GM18520 (cell line): ENCODE results near the gene PACSIN2.
"Not testable (repeated sequence)": the region's sequence is repeated elsewhere in the genome, so short reads cannot be mapped to it uniquely, and the experiment has no call there.

Experiments
- ATAC-seq: cut with Tn5 transposase; IDR thresholded peaks from one replicate; pipeline ENCODE4 v1.9.1; 2021; ENCODE audit not compliant: unreplicated experiment

PACSIN2 gene

DNA sequence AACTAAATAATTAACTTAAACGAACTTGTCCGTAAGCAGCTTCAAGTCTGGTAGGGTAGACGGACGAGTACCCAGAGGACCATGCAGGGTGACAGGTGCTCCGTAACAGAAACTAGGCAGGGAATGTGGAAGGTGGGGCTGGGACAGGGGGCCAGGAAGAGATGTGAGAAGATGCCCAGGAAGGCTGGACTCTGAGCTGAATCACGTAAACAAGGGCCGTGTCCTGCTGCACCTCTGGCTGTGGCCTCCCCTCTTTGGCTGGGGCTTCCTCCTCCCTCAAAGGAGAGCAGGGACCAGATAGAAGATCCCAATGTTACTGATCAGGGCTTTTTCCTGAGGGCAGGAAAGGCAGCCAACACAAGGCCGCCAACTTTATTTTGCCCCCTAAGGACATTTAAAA, 47.9 kb downstream of the PACSIN2 start:
- ATAC-seq: no peak

- no peak for ATAC-seq
Observed at GRCh38 chr22:42966497-42966896, 48.5 kb downstream of the PACSIN2 start.

DNA sequence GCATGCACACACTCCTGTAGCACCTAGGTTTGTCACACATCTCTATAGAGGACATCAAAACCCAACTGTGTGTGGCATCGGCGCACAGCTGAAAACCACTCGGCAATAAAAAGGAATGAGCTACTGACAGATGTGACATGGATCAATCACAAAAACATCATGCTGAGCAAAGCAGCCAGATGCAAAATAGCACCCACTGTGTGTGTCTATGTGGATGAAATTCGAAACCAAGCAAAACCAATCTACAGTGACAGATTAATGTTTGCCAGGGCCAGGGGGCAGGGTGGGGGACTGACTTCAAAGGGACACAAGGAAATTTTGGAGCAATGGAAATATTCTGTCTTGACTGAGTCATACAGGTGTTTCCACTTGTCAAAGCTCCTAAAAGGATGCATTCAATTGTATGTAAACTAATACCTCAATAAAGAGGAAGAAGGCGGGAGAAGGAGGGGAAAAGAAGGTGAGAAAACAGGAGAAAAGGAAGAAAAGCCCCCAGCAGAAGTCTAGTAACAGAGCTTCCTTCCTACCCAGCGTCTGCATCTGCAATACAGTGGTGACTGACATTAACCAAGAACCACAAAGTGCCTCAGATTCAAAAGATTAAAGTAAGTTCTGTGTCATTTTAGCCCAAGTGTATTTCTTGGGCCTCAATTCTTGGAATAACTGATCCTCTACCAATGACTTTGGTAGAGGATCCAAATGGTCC, 49.8 kb downstream of the PACSIN2 start:
- no peak for ATAC-seq

DNA sequence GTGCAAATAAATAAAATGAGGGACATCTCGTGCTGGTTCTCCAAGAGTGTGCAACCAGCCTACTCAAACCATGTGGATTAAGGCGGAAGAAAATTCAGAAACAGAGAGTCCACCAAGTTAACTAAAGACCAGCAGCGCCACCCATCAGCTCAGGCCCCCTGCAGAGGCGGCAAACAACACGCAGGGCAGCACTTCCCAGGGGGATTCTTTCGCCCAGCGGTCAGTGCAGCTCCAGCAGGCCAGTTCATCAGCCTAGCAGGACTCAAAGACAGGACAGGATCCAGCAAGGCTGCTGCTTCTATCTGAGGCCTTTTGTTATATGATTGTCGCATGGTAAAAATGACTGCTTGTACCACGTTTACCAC, 51.7 kb downstream of the PACSIN2 start:
- no peak for ATAC-seq

DNA sequence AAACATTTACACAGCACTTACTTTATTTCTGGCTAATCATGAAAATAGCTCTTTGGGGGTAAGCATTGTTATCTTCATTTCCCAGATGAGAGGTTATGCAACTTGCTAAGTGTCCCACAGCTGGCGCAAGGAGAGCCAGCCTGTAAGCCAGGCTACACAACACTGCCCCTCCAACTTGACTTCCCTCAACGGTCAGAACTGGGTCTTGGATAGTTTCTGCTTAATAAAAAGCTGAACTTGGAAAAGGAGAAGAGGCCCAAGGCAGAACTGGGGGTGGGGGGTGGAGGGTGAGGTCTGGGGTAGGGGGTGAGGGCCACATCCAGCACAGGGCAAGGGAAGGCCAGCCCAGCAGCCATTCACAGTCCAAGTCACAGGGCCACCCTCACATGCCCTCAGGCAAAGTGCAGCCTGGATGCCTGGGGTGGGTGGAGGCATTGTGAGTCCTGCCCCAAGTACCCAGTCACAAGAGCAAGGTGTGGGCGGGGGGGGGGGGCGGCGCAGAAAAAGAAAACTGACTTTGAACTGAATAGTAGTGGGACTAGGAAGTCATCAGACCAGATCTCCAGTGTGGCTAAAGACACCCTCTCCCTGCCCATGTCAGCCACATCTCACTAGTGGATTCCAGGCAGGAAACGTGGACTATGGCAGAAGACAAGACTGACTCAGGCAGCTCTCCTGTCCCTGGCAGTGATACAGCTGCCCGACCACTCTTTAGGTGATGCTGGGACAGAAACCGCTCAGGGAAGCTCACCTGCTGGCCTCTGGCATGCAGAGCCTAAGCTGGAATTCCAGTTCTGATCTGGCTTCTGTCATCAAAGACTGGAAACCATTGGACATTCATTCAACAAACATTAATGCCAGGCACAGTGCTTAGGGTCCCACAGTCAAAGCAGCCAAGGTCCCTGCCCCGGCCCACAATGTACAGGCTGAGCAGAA, 52.4 kb downstream of the PACSIN2 start:
- ATAC-seq: no peak

DNA sequence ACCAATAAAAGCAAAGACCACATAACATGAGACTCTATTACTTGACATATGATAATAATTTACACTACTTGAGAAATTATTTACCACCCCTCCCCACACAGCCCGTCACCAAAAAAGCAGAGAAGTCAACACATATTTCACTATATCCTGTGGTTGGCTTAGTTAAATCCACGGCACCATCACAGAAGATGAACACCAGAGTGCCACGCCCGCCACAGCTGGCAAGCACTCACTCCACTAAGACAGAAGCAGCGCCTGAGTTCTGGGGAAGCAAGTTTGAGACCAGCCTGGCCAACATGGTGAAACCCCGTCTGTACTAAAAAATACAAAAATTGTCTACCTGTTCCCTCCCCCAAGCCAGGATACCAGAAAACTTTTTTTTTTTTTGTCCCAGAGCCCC, 53.1 kb downstream of the PACSIN2 start:
- no peak for ATAC-seq

DNA sequence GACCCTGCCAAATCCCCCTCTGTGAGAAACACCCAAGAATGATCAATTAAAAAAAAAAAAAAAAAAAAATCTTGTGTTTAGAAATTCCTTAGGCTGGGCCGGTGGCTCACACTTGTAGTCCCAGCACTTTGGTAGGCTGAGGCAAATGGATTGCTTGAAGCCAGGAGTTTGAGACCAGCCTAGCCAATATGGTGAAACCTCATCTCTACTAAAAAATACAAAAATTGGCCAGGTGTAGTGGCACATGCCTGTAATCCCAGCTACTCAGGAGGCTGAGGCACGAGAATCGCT, 53.6 kb downstream of the PACSIN2 start:
- not testable (repeated sequence) for ATAC-seq

DNA sequence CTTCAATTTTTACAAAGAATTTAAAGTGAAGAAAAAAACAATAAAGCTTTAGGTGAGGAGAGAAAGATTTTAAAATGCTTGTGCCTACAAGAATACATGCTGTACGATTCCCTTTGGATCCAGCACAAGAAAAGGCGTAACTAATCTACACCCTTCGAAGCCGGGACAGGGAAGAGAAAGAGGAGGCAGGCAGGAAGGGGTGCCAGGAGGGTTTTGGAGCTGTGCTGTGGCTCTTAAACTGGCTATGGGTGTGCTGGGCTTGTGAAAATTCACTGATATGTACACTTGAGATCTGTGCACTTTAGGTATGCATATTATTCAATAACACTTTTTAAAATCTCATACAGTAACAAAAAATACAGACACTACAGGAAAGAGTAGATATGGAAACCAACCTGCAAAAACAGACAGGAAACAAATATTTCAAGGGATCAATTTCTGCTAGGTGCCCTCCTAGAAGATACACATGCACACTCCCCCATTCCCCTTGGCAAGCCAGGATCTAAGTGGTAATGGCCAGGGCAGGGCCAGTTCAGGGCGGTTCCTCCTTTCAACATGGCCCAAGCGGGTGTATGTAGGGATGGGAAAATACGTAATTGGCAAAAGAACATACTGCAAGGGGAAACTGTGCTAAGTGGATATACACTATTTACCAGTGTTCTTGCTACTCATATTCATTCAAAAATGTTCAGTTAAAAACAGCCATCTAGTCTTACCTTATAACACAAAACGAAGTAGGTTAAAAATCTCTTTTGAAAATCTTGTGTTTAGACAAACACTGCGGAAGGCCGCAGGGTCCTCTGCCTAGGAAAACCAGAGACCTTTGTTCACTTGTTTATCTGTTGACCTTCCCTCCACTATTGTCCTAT, 54.2 kb downstream of the PACSIN2 start:
- ATAC-seq: no peak

- no peak for ATAC-seq
Observed at GRCh38 chr22:42959576-42960509, 55.1 kb downstream of the PACSIN2 start.

DNA sequence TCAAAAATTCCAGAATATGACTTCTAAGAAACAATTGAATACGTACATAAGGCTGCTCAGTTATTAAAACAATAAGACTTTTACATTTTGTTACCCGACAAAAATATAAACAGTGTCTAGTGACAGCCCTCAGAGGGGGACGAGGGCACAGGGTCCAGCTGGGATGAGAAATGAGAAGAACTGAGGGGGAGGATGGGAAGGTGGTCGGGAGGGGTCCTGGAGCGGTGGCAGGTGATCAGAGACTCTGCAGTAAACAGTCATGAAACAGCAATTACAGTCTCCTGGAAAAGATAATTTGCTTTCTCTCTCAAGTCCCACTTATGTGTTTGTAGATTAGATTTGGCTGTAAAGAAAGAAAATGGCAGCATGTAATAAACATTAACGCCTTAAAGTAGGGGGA, 56.0 kb downstream of the PACSIN2 start:
- no peak for ATAC-seq

DNA sequence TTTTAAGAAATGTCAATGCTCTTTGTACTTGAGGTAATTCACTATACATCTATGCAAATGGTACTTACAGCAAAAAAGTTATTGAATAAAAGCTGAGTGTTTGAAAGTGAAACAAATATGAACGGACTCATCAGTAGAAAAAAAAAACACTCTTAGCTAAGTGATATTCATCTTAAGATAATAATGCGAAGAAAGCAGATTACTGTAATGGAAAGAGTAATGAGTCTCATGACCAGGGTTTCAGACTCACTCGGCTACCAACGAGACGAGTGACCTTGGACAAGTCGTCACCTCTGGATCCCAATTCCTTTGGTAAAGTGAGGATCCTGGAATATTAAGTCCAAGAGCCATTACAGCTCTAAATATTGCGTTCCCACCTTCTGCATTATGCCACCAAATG, 57.0 kb downstream of the PACSIN2 start:
- no peak for ATAC-seq

DNA sequence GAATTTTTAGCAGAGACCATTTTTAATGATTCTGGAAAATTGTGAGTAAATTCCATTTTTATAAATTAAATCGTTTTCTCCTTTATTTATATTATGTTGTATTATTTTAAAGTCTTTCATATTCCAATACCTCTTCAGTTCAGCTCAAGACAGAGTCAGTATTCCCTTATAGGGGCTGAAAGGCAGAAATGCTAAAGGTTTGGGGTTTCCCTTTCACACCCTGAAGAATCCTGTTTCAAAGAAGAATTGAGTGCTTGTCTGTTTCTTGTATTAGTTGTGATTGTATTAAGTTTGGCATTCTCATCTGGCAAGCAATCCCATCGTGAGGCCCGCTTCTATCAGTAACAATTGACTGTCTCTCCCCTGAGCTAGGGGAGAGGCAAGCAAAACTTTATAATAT, 57.4 kb downstream of the PACSIN2 start:
- no peak for ATAC-seq

GRCh38 chr22:42955848-42956247, 59.1 kb downstream of the PACSIN2 start:
- no peak for ATAC-seq

DNA sequence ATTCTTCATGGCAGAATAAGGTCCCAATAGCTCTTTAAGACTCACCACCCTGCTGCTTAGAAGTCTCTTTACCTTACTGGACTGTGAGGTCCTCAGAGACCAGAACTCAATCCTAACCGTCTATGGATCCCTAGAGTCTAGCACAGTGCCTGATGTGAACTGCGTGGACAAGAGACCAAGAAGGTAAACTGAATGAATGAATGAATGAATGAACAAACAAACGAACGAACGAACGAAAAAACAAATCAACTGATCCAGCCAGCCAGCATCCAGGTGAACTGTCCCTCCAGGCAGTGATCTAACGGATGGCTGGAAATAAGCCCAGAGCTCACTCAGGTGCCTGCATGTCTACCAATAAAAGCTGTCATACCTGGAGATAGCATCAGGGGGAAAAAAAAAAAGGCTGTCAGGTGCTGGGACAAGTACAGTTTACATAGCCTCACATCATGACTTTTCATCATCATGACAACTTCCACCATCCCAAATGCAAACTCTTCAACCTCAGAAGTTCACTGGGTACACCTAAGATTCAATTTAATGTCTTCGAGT, 59.8 kb downstream of the PACSIN2 start:
- no peak for ATAC-seq

GRCh38 chr22:42953751-42954150, 61.2 kb downstream of the PACSIN2 start:
- not testable (repeated sequence) for ATAC-seq

- ATAC-seq: no peak
Observed at GRCh38 chr22:42951093-42951710, 63.7 kb downstream of the PACSIN2 start.

- no peak for ATAC-seq
Observed at GRCh38 chr22:42950281-42950680, 64.7 kb downstream of the PACSIN2 start.

GRCh38 chr22:42949159-42949558, 65.8 kb downstream of the PACSIN2 start:
- no peak for ATAC-seq

DNA sequence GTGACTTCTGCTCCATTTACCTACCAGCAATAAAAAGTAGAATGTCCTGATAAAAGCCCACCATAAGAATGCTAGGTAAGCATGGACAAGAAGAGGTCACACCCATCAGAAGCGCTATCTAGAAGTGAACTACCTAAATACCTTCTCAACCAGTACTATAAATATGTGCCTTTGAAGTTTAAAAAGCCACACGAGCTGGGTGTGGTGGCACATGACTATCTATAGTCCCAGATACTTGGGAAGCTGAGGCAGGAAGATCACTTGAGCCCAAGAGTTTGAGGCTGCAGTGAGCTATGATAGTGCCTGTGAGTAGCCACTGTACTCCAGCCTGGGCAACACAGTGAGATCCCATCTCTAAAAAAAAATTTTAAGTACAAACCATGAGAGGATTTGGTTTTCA, 66.7 kb downstream of the PACSIN2 start:
- ATAC-seq: no peak
